Activated CD4-positive, alpha-beta T cell treated with anti-CD3 and anti-CD28 coated beads, Interleukin-2, amount 10 ng/mL, durations not matched to agents 24 days and 14 days (primary cell): Measurements from ENCODE around the gene RAI2. TPM values are rescaled to one million over a fixed set of nuclear protein-coding genes. Genes with fewer than 3 reads are reported as not detected.

Experiments used
- DNase-seq: peaks from one replicate; pipeline ENCODE4 v3.0.0; 2022
- H3K27ac Mint-ChIP-seq: one replicate; pipeline ENCODE4 v1.8.0; 2022; ENCODE audit warnings: mild to moderate bottlenecking, mixed read lengths
- H3K27me3 Mint-ChIP-seq: one replicate; pipeline ENCODE4 v1.8.0; 2022; ENCODE audit warnings: mixed read lengths
- H3K36me3 Mint-ChIP-seq: one replicate; pipeline ENCODE4 v1.8.0; 2022; ENCODE audit warnings: low read depth, mild to moderate bottlenecking, mixed read lengths
- H3K4me1 Mint-ChIP-seq: one replicate; pipeline ENCODE4 v1.8.0; 2021; ENCODE audit warnings: mixed read lengths
- H3K4me3 Mint-ChIP-seq: one replicate; pipeline ENCODE4 v1.8.0; 2022; ENCODE audit warnings: mild to moderate bottlenecking, moderate library complexity, mixed read lengths
- H3K9me3 Mint-ChIP-seq: one replicate; pipeline ENCODE4 v1.8.0; 2021; ENCODE audit warnings: mixed read lengths
- intact Hi-C: fragments of 100-400 bp; cut with micrococcal nuclease; formaldehyde crosslinking; loops from one replicate; pipeline ENCODE4 v1.15.1; 2023
- total RNA-seq: library from RNA; stranded (reverse); gene quantifications from 2 replicates; pipeline ENCODE4 v1.2.3, GENCODE V29; 2022

Gene RAI2
- total RNA-seq, 1 donor from 2014 or later = 0.16 TPM

- no peak overlapping the region for H3K27ac Mint-ChIP-seq
- H3K4me3 Mint-ChIP-seq = no peak overlapping the region
- no peak for DNase-seq
- no peaks in the 10 kb centered on the region for H3K27me3 Mint-ChIP-seq
- intact Hi-C loops = no loop called here
- H3K9me3 Mint-ChIP-seq = no peaks in the 10 kb centered on the region
- H3K36me3 Mint-ChIP-seq = no peaks in the 10 kb centered on the region
- H3K4me1 Mint-ChIP-seq = no peaks in the 10 kb centered on the region
These were observed 15.1 kb downstream of the RAI2 start for GRCh38 chrX:17846045-17846444.

DNA sequence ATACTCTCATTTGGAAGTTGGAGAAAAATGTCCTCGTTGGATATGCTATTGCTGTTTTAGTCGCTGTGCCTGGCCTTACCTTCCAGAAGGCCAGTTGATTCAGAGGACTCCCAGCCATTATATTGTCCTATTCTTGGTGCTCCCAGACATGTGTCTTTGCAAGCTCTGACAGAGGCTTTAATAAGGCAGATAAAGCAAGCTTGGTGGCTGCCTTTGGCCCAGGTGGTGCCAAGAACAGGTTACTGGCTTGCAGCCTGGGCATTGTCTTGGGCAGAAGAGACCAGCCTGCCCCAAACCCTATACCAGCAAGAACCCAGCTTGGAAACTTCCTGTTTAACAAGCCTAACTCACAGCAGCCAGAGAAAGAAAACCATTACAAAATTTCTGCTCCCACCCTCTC, 16.9 kb downstream of the RAI2 start:
- Mint-ChIP-seq H3K27ac (no peak overlapping the region), H3K4me3 (no peak overlapping the region), H3K36me3 (no peaks in the 10 kb centered on the region), H3K9me3 (no peaks in the 10 kb centered on the region), H3K27me3 (no peaks in the 10 kb centered on the region), H3K4me1 (no peaks in the 10 kb centered on the region)
- DNase-seq = no peak
- intact Hi-C loops = no loop called here

GRCh38 chrX:17842769-17843525, 18.2 kb downstream of the RAI2 start:
- Mint-ChIP-seq H3K36me3 (no peaks in the 10 kb centered on the region), H3K4me1 (no peaks in the 10 kb centered on the region), H3K27me3 (no peaks in the 10 kb centered on the region), H3K9me3 (no peaks in the 10 kb centered on the region), H3K27ac (no peak overlapping the region), H3K4me3 (no peak overlapping the region)
- intact Hi-C loops = no loop called here
- DNase-seq = no peak

- H3K9me3 Mint-ChIP-seq = no peaks in the 10 kb centered on the region
- no peak overlapping the region for H3K4me3 Mint-ChIP-seq
- H3K27me3 Mint-ChIP-seq = no peaks in the 10 kb centered on the region
- H3K36me3 Mint-ChIP-seq = no peaks in the 10 kb centered on the region
- no peak overlapping the region for H3K27ac Mint-ChIP-seq
- intact Hi-C loops = no loop called here
- no peaks in the 10 kb centered on the region for H3K4me1 Mint-ChIP-seq
- DNase-seq = no peak
These were observed 21.8 kb downstream of the RAI2 start for GRCh38 chrX:17839269-17839668.

DNA sequence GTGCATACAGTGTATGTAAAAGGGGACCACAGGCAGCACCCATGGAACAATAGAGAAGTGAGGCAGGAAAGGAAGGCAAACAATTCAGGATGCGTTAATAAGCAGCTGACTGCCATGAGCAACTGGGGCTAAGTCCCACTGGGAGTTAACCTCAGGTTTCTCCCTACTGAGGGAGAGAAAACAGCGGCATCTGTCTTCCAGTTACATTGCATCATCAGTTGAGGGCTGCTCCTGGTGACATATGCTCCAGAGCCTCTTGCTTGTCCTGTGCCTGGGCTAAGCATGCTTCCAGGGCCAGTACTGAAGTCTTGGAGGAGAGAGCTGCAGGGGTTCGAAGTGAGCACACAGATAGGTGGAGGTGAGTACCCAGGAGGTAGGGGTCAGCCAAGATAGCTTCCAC, 24.3 kb downstream of the RAI2 start:
- intact Hi-C loops = no loop called here
- Mint-ChIP-seq H3K9me3 (no peaks in the 10 kb centered on the region), H3K4me3 (no peak overlapping the region)

DNA sequence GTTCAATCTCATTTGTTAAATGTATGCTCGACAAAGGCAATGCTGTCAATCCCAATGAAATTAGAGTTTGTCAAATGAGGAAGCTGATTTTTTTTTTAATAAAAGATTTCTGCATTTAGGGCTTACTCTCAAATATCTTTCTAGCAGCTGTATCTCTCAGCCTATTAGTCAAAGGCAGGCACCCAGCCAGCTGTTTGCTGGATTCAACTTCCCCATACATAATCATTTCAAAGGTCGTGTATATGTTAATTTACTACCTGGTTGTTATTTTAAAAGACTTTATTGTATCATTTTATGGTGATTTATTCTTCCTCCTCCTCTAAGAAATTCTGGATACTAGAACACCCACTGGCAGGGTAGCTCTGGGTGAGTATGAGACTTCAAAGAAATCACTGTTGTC, 27.1 kb downstream of the RAI2 start:
- Mint-ChIP-seq H3K27me3 (no peaks in the 10 kb centered on the region), H3K36me3 (no peaks in the 10 kb centered on the region), H3K9me3 (no peaks in the 10 kb centered on the region), H3K4me3 (no peak overlapping the region), H3K27ac (no peak overlapping the region), H3K4me1 (no peaks in the 10 kb centered on the region)
- DNase-seq = no peak
- intact Hi-C loops = no loop called here

More for the DNA sequence above, 24.3 kb downstream of the RAI2 start:
- DNase-seq = no peak
- H3K36me3 Mint-ChIP-seq = no peaks in the 10 kb centered on the region
- no peaks in the 10 kb centered on the region for H3K27me3 Mint-ChIP-seq
- no peaks in the 10 kb centered on the region for H3K4me1 Mint-ChIP-seq
- no peak overlapping the region for H3K27ac Mint-ChIP-seq

DNA sequence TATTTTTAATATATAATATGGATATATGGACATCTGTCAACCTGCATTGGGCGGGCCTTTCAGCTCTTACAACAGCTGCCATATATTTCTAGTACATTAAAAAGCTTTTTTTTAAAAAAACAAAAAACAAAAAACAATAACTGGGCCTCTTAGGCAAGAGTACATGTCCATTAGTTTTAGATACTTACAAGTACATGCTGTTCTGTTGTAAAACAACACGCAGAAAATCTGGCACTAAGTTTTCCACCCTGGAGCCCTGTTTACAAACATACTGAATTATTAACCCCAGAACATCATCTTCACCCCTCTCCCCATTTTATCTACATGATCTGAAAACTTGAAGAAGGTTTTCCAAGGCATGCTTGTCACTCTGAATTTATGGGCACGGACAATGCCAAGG, 29.8 kb downstream of the RAI2 start:
- no peaks in the 10 kb centered on the region for H3K9me3 Mint-ChIP-seq

GRCh38 chrX:17830211-17830610, 30.9 kb downstream of the RAI2 start:
- H3K4me1 Mint-ChIP-seq = no peaks in the 10 kb centered on the region
- H3K4me3 Mint-ChIP-seq = no peak overlapping the region
- H3K27ac Mint-ChIP-seq = no peak overlapping the region
- DNase-seq = no peak
- intact Hi-C loops = no loop called here
- no peaks in the 10 kb centered on the region for H3K27me3 Mint-ChIP-seq
- no peaks in the 10 kb centered on the region for H3K36me3 Mint-ChIP-seq
- no peaks in the 10 kb centered on the region for H3K9me3 Mint-ChIP-seq

More for the DNA sequence above, 29.8 kb downstream of the RAI2 start:
- no peak overlapping the region for H3K4me3 Mint-ChIP-seq
- DNase-seq = no peak
- no peaks in the 10 kb centered on the region for H3K36me3 Mint-ChIP-seq
- intact Hi-C loops = no loop called here
- no peak overlapping the region for H3K27ac Mint-ChIP-seq
- no peaks in the 10 kb centered on the region for H3K4me1 Mint-ChIP-seq
- H3K27me3 Mint-ChIP-seq = no peaks in the 10 kb centered on the region

- no peaks in the 10 kb centered on the region for H3K27me3 Mint-ChIP-seq
- no peak overlapping the region for H3K27ac Mint-ChIP-seq
- H3K4me3 Mint-ChIP-seq = no peak overlapping the region
- H3K9me3 Mint-ChIP-seq = no peaks in the 10 kb centered on the region
- intact Hi-C loops = no loop called here
- H3K36me3 Mint-ChIP-seq = no peaks in the 10 kb centered on the region
- no peak for DNase-seq
- no peaks in the 10 kb centered on the region for H3K4me1 Mint-ChIP-seq
These were observed 31.5 kb downstream of the RAI2 start for GRCh38 chrX:17829566-17829965.

DNA sequence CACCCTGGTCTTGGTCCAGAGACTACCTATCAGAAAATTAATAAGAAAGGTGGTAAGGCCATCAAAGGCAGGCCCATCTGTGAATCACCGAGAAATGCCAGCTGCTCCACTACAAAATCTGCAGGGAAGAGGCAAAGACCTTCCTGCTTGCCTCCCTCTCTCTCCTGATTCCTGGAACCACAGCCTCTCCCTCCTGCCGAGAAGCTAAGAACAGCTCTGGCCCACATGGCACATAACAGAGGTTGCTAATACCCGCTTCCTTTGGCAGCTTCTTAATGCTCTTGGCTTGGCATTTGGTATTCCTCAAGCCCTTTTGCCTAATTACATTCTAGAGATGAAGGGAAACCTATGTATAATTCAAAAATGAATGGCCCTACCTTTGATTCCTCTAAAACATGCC, 32.9 kb downstream of the RAI2 start:
- no peaks in the 10 kb centered on the region for H3K27me3 Mint-ChIP-seq
- H3K36me3 Mint-ChIP-seq = no peaks in the 10 kb centered on the region
- intact Hi-C loops = no loop called here
- H3K4me1 Mint-ChIP-seq = no peaks in the 10 kb centered on the region
- DNase-seq = no peak
- no peak overlapping the region for H3K27ac Mint-ChIP-seq
- H3K4me3 Mint-ChIP-seq = no peak overlapping the region
- H3K9me3 Mint-ChIP-seq = no peaks in the 10 kb centered on the region

- Mint-ChIP-seq H3K27me3 (no peaks in the 10 kb centered on the region), H3K4me3 (no peak overlapping the region), H3K4me1 (no peaks in the 10 kb centered on the region), H3K36me3 (no peaks in the 10 kb centered on the region), H3K27ac (no peak overlapping the region), H3K9me3 (no peaks in the 10 kb centered on the region)
- intact Hi-C loops = no loop called here
- no peak for DNase-seq
These were observed 34.2 kb downstream of the RAI2 start for GRCh38 chrX:17826609-17827496.

DNA sequence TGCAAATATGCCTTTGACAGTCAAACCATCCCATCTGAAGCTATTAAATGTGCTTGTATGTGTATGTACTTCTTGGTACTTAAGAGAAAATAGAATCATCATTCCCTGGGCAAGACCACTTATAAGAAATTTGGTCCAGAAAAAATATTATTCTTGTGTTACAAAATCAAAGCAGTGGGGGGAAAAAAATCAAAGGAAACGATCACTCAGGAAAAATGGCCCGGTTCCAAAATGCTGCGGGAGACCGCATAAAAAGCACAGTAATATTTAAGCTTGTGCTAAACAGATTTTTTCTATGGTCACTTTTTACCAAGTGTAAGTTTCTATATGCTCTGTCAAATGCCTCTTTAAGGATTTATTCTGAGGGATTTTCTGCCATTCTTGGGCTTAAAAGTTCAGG, 36.1 kb downstream of the RAI2 start:
- Mint-ChIP-seq H3K4me3 (no peak overlapping the region), H3K27me3 (no peaks in the 10 kb centered on the region), H3K9me3 (no peaks in the 10 kb centered on the region), H3K36me3 (no peaks in the 10 kb centered on the region), H3K4me1 (no peaks in the 10 kb centered on the region), H3K27ac (no peak overlapping the region)
- intact Hi-C loops = no loop called here
- DNase-seq = no peak

DNA sequence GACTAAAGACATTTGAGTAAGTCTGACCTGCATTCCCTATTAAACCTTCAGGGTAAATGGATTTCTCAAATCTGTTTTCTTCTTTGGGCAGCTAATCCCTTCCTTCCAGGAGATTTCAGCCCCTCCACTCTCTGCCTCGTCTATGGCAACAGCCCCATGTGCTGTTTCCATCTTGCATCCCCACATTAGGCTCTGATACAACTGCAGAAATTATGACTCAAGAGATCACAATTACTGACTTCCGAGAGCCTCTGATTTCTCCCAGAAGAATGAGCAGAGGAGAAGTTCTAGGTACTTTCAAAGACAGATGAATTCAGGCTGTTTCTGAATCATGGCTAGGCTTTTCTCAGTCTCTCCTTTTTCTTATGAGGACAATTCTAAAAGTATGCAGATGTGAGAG, 38.7 kb downstream of the RAI2 start:
- Mint-ChIP-seq H3K36me3 (no peaks in the 10 kb centered on the region), H3K4me1 (no peaks in the 10 kb centered on the region), H3K27ac (no peak overlapping the region), H3K9me3 (no peaks in the 10 kb centered on the region), H3K4me3 (no peak overlapping the region), H3K27me3 (no peaks in the 10 kb centered on the region)
- no peak for DNase-seq
- intact Hi-C loops = no loop called here

GRCh38 chrX:17820100-17820499, 41.0 kb downstream of the RAI2 start:
- no peak overlapping the region for H3K27ac Mint-ChIP-seq
- H3K9me3 Mint-ChIP-seq = no peaks in the 10 kb centered on the region
- no peaks in the 10 kb centered on the region for H3K36me3 Mint-ChIP-seq
- H3K27me3 Mint-ChIP-seq = no peaks in the 10 kb centered on the region
- intact Hi-C loops = no loop called here
- no peaks in the 10 kb centered on the region for H3K4me1 Mint-ChIP-seq
- no peak overlapping the region for H3K4me3 Mint-ChIP-seq
- no peak for DNase-seq
